HepG2 (cell line): ENCODE results near the gene COL25A1. TPM values are rescaled to one million over a fixed set of nuclear protein-coding genes. Genes with fewer than 3 reads are reported as not detected.

Source experiments
- HOXA5 ChIP-seq: sonication (generic); formaldehyde crosslinking; IDR thresholded peaks from 2 replicates; pipeline ENCODE4 v1.4.0; 2020; ENCODE audit warnings: missing genetic modification reagents
- KIAA2018 ChIP-seq: sonication (generic); formaldehyde crosslinking; IDR thresholded peaks from 2 replicates; pipeline ENCODE4 v1.5.0; 2020; ENCODE audit warnings: mild to moderate bottlenecking, missing genetic modification reagents, borderline replicate concordance
- MIER3 ChIP-seq: IDR thresholded peaks from 2 replicates; pipeline ENCODE4 v1.6.1; 2016; ENCODE audit warnings: missing compliant biosample characterization, borderline replicate concordance
- NFE2L2 ChIP-seq: fragments of 150-350 bp; IDR thresholded peaks from 2 replicates; pipeline ENCODE4 v1.6.1; 2014; ENCODE audit warnings: low read length
- NONO ChIP-seq, 2 experiments: fragments of 450-650 bp in 1 of 2; sonication (generic) in 1 of 2; formaldehyde crosslinking in 1 of 2; IDR thresholded peaks in 1 of 2; conservative IDR thresholded peaks in 1 of 2; 2 replicates each; pipeline versions ENCODE4 v1.6.1 to v1.8.0; 2017 to 2022; ENCODE audit warnings: mild to moderate bottlenecking in 1 of 2, missing genetic modification reagents in 1 of 2, moderate library complexity in 1 of 2
- NR0B2 ChIP-seq: sonication (generic); formaldehyde crosslinking; IDR thresholded peaks from 2 replicates; pipeline ENCODE4 v1.4.0; 2020; ENCODE audit warnings: mild to moderate bottlenecking, missing genetic modification reagents
- ZFP36L2 ChIP-seq: sonication (generic); formaldehyde crosslinking; IDR thresholded peaks from 2 replicates; pipeline ENCODE4 v1.4.0; 2020; ENCODE audit warnings: missing genetic modification reagents
- ZFP37 ChIP-seq: sonication (generic); formaldehyde crosslinking; IDR thresholded peaks from 2 replicates; pipeline ENCODE4 v1.4.0; 2020; ENCODE audit warnings: missing genetic modification reagents, borderline replicate concordance
- ZNF614 ChIP-seq: IDR thresholded peaks from 2 replicates; pipeline ENCODE4 v1.6.1; 2018; ENCODE audit warnings: missing biosample characterization, missing genetic modification reagents, inconsistent platforms, borderline replicate concordance
- polyA plus RNA-seq, 8 experiments: library from polyadenylated mRNA; depleted of rRNA in 3 of 8; stranded (reverse) in 7 of 8; unstranded in 1 of 8; fragments of >200 nt; fragmentation: Illumina TruSeq in 4 of 8; extraction: Trizol in 4 of 8; gene quantifications; 2 replicates each; pipeline versions ENCODE4 v1.2.1 to v1.2.3, GENCODE V29; 2011 to 2016; ENCODE audit warnings: low read depth in 4 of 8, missing spikeins in 1 of 8, mixed read lengths in 1 of 8; ENCODE audit not compliant: insufficient read depth in 1 of 8
- total RNA-seq, 5 experiments: library from RNA; depleted of rRNA; stranded (reverse); fragments of >200 nt; fragmentation: Illumina TruSeq; extraction: Trizol; gene quantifications; 2 replicates each; pipeline ENCODE4 v1.2.3, GENCODE V29; 2016; ENCODE audit warnings: low read depth in 1 of 5

COL25A1 gene
- total and polyA plus RNA-seq, 2 of the 13 experiments (the other 11 are each of a cell fraction or from before 2014, with no cell fraction given): not detected

DNA sequence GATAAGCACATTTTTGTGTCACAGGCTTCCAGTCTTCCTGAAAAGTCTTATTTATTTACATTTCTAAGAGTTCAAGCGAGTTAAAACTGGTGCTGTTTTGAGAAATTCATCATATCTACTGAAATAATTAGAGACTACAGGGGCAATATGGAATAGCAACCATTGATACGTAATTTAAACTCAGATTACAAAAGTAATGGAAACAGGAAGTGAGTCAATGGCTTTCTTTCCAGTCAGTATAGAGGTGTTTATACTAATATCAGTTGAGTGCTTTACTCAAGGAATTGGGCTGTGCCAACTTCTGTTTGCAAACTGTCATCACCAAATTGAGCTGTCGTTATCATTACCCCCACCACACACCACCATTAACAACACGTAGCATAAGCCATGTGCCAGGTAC lies 222.7 kb downstream of the COL25A1 start (continued):
- no peak for TF ChIP-seq NFE2L2
- TF ChIP-seq ZFP36L2 (CRISPR knock-in tag): no peak
- TF ChIP-seq NR0B2 (CRISPR knock-in tag): no peak
- TF ChIP-seq ZFP37: no peak
- no peak for TF ChIP-seq MIER3
- TF ChIP-seq HOXA5 (CRISPR knock-in tag): no peak
- no peak for TF ChIP-seq KIAA2018 (CRISPR knock-in tag)
- no peak for TF ChIP-seq ZNF614 (CRISPR knock-in tag)
- no peak for TF ChIP-seq NONO (IDR thresholded peaks at IDR 0.05)
- no peak for TF ChIP-seq NONO (CRISPR knock-in tag; conservative IDR thresholded peaks at IDR 0.05)
- TF ChIP-seq, all 625 proteins: peak for 0
